K562 (cell line): ENCODE measurements around the gene THAP11. TPM values are rescaled to one million over a fixed set of nuclear protein-coding genes. Genes with fewer than 3 reads are reported as not detected.
A peak's percentile ranks its signal among the peaks of the same experiment; 100 is the strongest.

Experiments
- EZH2 ChIP-seq: IDR thresholded peaks from 2 replicates; pipeline ENCODE4 v1.6.1; 2012; ENCODE audit warnings: low read depth, mild to moderate bottlenecking, inconsistent platforms, low read length, borderline replicate concordance
- GATAD2A ChIP-seq: fragments of 450-650 bp; IDR thresholded peaks from 2 replicates; pipeline ENCODE4 v1.6.1; 2017
- MEIS2 ChIP-seq: fragments of 450-650 bp; IDR thresholded peaks from 2 replicates; pipeline ENCODE4 v1.6.1; 2014; ENCODE audit warnings: mild to moderate bottlenecking; ENCODE audit not compliant: partially characterized antibody
- NFYB ChIP-seq: IDR thresholded peaks from 2 replicates; pipeline ENCODE4 v1.6.1; 2011; ENCODE audit warnings: mild to moderate bottlenecking, moderate library complexity; ENCODE audit not compliant: insufficient read length; ENCODE audit errors: extremely low read depth
- PBX2 ChIP-seq, 2 experiments: IDR thresholded peaks in 1 of 2; conservative IDR thresholded peaks in 1 of 2; 2 replicates each; pipeline ENCODE4 v1.6.1; 2016; ENCODE audit warnings: low read depth in 2 of 2, mild to moderate bottlenecking in 1 of 2, missing compliant biosample characterization in 1 of 2, missing genetic modification characterization in 1 of 2, moderate library complexity in 1 of 2
- RBM22 ChIP-seq: fragments of 200-400 bp; formaldehyde crosslinking; IDR thresholded peaks from 2 replicates; pipeline ENCODE4 v1.6.1; 2018; ENCODE audit warnings: low read length, low read depth; ENCODE audit not compliant: poor library complexity, severe bottlenecking
- SMAD1 ChIP-seq: fragments of 150-350 bp; IDR thresholded peaks from 2 replicates; pipeline ENCODE4 v1.6.1; 2014; ENCODE audit warnings: low read length, low read depth; ENCODE audit not compliant: partially characterized antibody
- SMAD2 ChIP-seq: fragments of 150-350 bp; IDR thresholded peaks from 2 replicates; pipeline ENCODE4 v1.6.1; 2014; ENCODE audit warnings: low read depth, mild to moderate bottlenecking, low read length
- SMARCC2 ChIP-seq: fragments of 450-650 bp; IDR thresholded peaks from 2 replicates; pipeline ENCODE4 v1.6.1; 2017; ENCODE audit warnings: antibody characterized with exemption, moderate library complexity, mild to moderate bottlenecking, low read depth
- TCF15 ChIP-seq: fragments of 250-450 bp; sonication (Bioruptor Pico); IDR thresholded peaks from 2 replicates; pipeline ENCODE4 v1.8.0; 2022; ENCODE audit warnings: moderate library complexity, mild to moderate bottlenecking, inconsistent platforms
- TRIM28 ChIP-seq: fragments of 450-650 bp; IDR thresholded peaks from 2 replicates; pipeline ENCODE4 v1.6.1; 2017
- ZFP91 ChIP-seq: sonication (generic); formaldehyde crosslinking; IDR thresholded peaks from 2 replicates; pipeline ENCODE4 v1.8.0; 2022; ENCODE audit warnings: mild to moderate bottlenecking, missing genetic modification reagents
- ZKSCAN1 ChIP-seq: fragments of 150-350 bp; IDR thresholded peaks from 2 replicates; pipeline ENCODE4 v1.6.1; 2016; ENCODE audit warnings: low read depth, low read length
- ZNF354B ChIP-seq: fragments of 250-450 bp; sonication (Bioruptor Pico); IDR thresholded peaks from 2 replicates; pipeline ENCODE4 v1.4.0; 2020
- ZNF589 ChIP-seq: fragments of 200-800 bp; sonication (Bioruptor generic); IDR thresholded peaks from 2 replicates; pipeline ENCODE4 v1.6.1; 2016; ENCODE audit warnings: low read depth, missing genetic modification characterization, missing compliant biosample characterization
- ZNF695 ChIP-seq: fragments of 450-650 bp; formaldehyde crosslinking; IDR thresholded peaks from 2 replicates; pipeline ENCODE4 v1.4.0; 2020; ENCODE audit warnings: mild to moderate bottlenecking, moderate library complexity
- polyA plus RNA-seq, 8 experiments: library from polyadenylated mRNA; depleted of rRNA in 4 of 8; stranded (reverse) in 5 of 8; unstranded in 3 of 8; fragments of >200 nt; fragmentation: Nextera tagmentation in 2 of 8; fragmentation: Illumina TruSeq in 1 of 8; extraction: Ambion mirVana in 2 of 8; extraction: Trizol in 1 of 8; gene quantifications; 2 replicates each; pipeline versions ENCODE4 v1.2.1 to v1.2.3, GENCODE V29; 2011 to 2014; ENCODE audit warnings: inconsistent platforms in 1 of 8, missing spikeins in 1 of 8
- total RNA-seq, 7 experiments: library from RNA; depleted of rRNA in 6 of 7; stranded (reverse); fragments of >200 nt in 6 of 7; fragmentation: Illumina TruSeq in 2 of 7; extraction: Trizol in 2 of 7; gene quantifications; 2 replicates each; pipeline versions ENCODE4 v1.2.1 to v1.2.3, GENCODE V29; 2011 to 2021; ENCODE audit warnings: low replicate concordance in 1 of 7
- TF ChIP-seq, protein P1 (sequence below): fragments of 450-650 bp; IDR thresholded peaks from 2 replicates; pipeline ENCODE4 v1.6.1; 2016; ENCODE audit warnings: antibody characterized with exemption
- TF ChIP-seq, protein P2 (sequence below): sonication (generic); formaldehyde crosslinking; IDR thresholded peaks from 2 replicates; pipeline ENCODE4 v1.4.0; 2020; ENCODE audit warnings: mild to moderate bottlenecking, missing genetic modification reagents

The THAP11 gene
- total and polyA plus RNA-seq, 9 of the 15 experiments (the other 6 are each of a cell fraction or from before 2014, with no cell fraction given) = 2.4 to 31.6 (median 21.4) TPM

GRCh38 chr16:67872631-67873434, 30.7 kb downstream of the THAP11 start, which contains the start of gene EDC4 (continued):
- TF ChIP-seq RBM22 (peak; percentile 98), ZFP91 (CRISPR knock-in tag) (no peak), NFYB (no peak), ZNF589 (CRISPR knock-in tag) (no peak), GATAD2A (0 out of 2 replicates have a peak, but pooled peaks have one; percentile 47), ZNF354B (CRISPR knock-in tag) (no peak), TCF15 (CRISPR knock-in tag) (0 out of 2 replicates have a peak, but pooled peaks have one; percentile 20), SMARCC2 (no peak), SMAD1 (peak; percentile 30), SMAD2 (no peak), EZH2 (no peak), ZNF695 (CRISPR knock-in tag) (no peak), MEIS2 (no peak), TRIM28 (no peak), PBX2 (CRISPR knock-in tag; IDR thresholded peaks at IDR 0.05; ENCODE audit: low read depth) (no peak), PBX2 (tag; conservative IDR thresholded peaks at IDR 0.05; ENCODE audit: low read depth) (no peak), ZKSCAN1 (no peak)
- TF ChIP-seq, protein P1, sequence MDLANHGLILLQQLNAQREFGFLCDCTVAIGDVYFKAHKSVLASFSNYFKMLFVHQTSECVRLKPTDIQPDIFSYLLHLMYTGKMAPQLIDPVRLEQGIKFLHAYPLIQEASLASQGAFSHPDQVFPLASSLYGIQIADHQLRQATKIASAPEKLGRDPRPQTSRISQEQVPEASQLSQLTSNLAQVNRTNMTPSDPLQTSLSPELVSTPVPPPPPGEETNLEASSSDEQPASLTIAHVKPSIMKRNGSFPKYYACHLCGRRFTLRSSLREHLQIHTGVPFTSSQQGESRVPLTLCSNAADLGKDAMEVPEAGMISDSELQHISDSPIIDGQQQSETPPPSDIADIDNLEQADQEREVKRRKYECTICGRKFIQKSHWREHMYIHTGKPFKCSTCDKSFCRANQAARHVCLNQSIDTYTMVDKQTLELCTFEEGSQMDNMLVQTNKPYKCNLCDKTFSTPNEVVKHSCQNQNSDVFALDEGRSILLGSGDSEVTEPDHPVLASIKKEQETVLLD = peak; percentile 64; the same call in 1 of the 2 replicates
- TF ChIP-seq, protein P2, sequence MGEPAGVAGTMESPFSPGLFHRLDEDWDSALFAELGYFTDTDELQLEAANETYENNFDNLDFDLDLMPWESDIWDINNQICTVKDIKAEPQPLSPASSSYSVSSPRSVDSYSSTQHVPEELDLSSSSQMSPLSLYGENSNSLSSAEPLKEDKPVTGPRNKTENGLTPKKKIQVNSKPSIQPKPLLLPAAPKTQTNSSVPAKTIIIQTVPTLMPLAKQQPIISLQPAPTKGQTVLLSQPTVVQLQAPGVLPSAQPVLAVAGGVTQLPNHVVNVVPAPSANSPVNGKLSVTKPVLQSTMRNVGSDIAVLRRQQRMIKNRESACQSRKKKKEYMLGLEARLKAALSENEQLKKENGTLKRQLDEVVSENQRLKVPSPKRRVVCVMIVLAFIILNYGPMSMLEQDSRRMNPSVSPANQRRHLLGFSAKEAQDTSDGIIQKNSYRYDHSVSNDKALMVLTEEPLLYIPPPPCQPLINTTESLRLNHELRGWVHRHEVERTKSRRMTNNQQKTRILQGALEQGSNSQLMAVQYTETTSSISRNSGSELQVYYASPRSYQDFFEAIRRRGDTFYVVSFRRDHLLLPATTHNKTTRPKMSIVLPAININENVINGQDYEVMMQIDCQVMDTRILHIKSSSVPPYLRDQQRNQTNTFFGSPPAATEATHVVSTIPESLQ = peak; percentile 87; the same call in 1 of the 2 replicates
